ENCODE results near the gene MMS19.
"Not testable (repeated sequence)": the region's sequence is repeated elsewhere in the genome, so short reads cannot be mapped to it uniquely, and the experiment has no call there.

Gene MMS19

GRCh38 chr10:97499561-97500296 is 1.5 kb upstream of the MMS19 start:
- no peak for DNase-seq (ENCODE audit: low read depth)

DNA sequence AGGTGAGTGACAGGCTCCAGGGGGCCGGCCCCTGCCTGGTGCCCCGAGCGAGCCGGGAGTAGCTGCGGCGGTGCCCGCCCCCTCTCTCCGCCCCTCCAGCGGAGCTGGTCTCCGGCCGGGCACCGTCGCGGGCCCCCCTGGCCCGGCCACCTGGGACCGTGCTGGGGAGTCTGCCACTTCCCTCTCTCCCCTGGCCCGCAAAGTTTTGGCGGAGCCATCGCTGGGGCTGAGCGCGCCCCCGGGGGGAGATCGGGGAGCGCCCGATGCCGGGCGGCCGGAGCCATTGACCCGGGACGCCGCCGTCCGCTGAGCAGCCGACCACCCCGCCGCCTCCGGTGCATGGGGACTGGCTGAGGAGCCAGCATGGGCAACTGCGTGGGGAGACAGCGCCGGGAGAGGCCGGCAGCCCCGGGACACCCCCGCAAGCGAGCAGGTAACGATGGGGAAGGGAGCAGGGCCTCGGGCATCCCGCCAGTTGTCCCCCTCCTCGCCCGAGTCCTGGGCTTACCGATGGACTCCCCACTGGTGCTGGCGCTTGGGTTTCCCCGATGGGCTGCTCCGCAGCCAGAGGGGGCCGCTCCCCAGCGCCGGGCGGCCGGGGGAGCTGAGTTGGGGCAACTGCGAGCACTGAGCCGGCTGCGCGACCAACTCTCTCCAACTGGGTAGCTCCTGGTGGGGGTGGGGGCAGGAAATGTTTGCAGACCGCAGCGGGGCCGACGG is 779 bp upstream of the MMS19 start, which contains the start of gene UBTD1:
TSS of gene UBTD1 (plus strand) at position 84 of the 720 bp plus-strand sequence. CDS start at position 364, 280 bp downstream.
- no peak for DNase-seq (ENCODE audit: low read depth)

- peak; percentile 60 for DNase-seq (ENCODE audit: low read depth)
Observed at GRCh38 chr10:97497572-97498075, 598 bp downstream of the MMS19 start.

DNA sequence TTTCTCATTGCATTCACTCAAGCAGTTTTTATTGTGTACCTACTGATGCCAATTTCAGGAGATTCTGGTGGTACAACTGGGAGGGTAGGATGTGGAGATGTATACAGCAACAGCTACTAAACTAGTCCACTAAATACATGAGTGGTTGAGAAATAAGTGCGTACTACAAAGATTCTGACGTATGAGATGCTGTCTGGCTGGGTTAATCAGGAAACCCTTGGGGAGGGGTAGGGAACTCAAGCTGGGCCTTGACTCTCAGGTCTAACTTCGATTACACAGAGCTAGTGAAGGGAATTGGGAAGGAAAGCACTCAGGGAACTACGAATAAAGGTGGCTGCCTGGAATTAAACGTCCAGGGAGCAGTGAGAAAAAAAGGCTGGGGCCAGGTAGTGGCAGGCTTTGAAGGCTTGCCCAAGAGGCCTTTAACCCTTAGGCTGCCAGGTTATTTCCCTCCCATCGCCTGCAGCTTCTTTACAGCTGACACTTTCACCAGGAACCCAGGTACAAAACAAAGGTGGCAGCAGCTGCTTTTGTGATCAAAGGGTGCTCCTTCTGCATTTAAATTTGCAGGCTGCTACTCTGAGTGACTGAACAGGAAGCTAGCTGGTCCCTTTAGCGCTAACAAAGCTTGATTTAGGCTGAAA is 3.2 kb downstream of the MMS19 start:
- no peak for DNase-seq (ENCODE audit: low read depth)

- no peak for DNase-seq (ENCODE audit: low read depth)
Observed at GRCh38 chr10:97494151-97494550, 4.1 kb downstream of the MMS19 start.

- DNase-seq (ENCODE audit: low read depth): no peak
Observed at GRCh38 chr10:97490592-97490991, 7.6 kb downstream of the MMS19 start.

- no peak for DNase-seq (ENCODE audit: low read depth)
Observed at GRCh38 chr10:97485647-97486281, 12.5 kb downstream of the MMS19 start.

DNA sequence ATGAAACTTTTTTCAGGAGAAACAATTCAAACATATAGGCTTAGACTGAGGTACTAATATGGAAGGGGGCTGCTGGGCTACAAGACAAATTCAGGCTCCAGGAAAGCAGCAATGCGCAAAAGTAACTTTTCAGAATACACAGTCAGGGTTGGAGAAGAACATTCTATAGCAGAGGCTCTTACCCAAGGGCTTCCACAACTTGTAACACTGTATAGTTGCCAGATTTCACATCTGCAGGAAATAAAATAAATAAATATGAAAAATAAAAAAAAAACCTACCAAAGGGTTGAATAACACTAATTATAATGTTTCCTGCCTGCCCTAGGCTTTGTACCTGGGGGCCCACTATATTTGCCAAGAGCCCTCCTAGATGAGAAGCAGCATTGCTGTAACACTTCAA is 14.3 kb downstream of the MMS19 start:
- DNase-seq (ENCODE audit: low read depth): no peak

GRCh38 chr10:97483506-97483905 is 14.7 kb downstream of the MMS19 start:
- no peak for DNase-seq (ENCODE audit: low read depth)

GRCh38 chr10:97482381-97482780 is 15.8 kb downstream of the MMS19 start:
- DNase-seq (ENCODE audit: low read depth): no peak

- DNase-seq (ENCODE audit: low read depth): no peak
Observed at GRCh38 chr10:97481071-97481470, 17.2 kb downstream of the MMS19 start.

DNA sequence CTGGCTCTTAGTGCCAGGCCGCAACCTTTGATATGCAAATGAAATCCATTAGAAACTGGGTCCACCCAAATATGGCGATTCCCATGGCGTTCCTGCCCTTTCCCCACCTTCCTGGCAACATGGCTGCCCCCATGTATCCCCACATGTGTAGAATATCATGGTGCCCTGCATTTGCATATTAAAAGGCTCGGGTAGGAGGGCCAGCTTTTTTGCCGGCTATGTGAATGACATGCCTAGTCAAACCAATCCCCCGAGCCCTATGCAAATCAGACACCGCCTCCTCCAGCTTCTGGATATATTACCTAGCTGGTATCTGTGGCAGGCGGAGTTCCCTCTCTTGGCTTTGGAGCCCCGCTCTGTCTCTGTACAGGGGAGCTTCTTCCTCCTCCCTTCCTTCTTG is 18.3 kb downstream of the MMS19 start:
- no peak for DNase-seq (ENCODE audit: low read depth)

- not testable (repeated sequence) for DNase-seq (ENCODE audit: low read depth)
Observed at GRCh38 chr10:97479410-97479809, 18.8 kb downstream of the MMS19 start.

DNA sequence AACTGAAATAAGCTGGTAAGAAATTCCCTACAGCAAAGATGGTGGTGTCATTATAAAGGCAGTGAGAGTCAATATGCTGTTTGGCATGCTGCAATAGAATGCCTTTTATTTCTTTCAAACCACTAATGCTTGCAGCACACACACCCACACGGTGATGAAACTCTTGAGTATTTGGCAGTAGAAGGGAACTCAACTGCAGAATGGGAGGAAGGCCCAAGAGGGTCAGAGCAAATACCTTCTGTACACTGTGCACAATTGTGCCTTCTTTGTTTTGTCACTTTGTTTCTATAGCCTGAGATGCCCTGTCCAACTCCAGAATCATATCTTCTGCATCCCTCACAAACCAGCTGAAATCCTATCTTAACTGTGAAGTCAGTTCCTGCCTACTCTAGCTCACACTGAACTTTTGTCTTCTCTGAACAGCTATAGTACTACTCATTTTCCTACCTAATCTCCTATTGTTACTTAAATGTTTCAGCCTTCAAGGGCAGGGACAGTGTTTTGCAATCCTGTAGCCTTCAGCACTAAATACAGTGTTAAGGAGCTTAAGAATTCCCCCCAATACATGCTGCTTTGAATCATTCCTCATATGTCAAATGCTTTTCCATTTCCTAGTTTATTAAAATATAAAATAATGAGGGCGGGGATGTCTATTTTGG is 22.2 kb downstream of the MMS19 start:
- no peak for DNase-seq (ENCODE audit: low read depth)

DNA sequence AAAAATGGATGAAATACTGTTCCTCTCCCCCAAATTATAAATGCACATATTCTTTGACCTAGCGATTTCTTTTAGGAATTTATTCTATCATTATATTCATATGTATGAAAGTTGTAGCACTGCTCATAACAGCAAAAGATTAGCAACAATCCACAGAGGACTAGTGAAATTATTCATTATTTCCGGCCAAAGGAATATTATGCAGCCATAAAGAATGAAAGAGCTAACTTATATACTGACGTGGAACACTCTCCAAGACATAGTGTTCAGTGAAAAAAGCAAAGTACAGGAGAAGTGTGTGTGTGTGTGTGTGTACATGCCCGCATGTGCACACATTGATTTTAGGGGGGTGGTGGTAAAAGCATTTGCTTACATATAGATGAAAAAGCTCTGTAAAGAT is 23.3 kb downstream of the MMS19 start:
- no peak for DNase-seq (ENCODE audit: low read depth)

GRCh38 chr10:97468781-97469180 is 29.4 kb downstream of the MMS19 start:
- not testable (repeated sequence) for DNase-seq (ENCODE audit: low read depth)

- no peak for DNase-seq (ENCODE audit: low read depth)
Observed at GRCh38 chr10:97468162-97468561, 30.1 kb downstream of the MMS19 start.

- DNase-seq (ENCODE audit: low read depth): no peak
Observed at GRCh38 chr10:97466755-97467154, 31.5 kb downstream of the MMS19 start.

GRCh38 chr10:97465982-97466381 is 32.2 kb downstream of the MMS19 start:
- no peak for DNase-seq (ENCODE audit: low read depth)

DNA sequence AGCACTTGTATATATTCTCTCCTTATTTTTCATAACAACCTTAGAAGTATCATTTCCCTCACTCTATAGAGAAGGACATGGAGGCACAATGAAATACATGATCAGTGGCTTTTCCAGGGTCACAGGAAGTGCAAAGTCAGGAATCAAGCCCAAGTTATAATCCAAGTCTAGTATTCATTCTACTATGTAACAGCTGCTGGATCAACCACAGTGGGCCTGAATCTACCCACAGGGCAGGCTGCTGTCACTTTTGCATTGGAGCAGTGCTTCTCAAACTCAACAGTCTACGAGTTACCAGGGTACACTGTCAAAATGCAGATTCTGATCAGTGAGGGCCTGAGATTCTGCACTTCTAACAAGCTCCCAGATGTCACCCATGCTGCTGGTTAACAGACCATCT is 34.0 kb downstream of the MMS19 start:
- no peak for DNase-seq (ENCODE audit: low read depth)

DNA sequence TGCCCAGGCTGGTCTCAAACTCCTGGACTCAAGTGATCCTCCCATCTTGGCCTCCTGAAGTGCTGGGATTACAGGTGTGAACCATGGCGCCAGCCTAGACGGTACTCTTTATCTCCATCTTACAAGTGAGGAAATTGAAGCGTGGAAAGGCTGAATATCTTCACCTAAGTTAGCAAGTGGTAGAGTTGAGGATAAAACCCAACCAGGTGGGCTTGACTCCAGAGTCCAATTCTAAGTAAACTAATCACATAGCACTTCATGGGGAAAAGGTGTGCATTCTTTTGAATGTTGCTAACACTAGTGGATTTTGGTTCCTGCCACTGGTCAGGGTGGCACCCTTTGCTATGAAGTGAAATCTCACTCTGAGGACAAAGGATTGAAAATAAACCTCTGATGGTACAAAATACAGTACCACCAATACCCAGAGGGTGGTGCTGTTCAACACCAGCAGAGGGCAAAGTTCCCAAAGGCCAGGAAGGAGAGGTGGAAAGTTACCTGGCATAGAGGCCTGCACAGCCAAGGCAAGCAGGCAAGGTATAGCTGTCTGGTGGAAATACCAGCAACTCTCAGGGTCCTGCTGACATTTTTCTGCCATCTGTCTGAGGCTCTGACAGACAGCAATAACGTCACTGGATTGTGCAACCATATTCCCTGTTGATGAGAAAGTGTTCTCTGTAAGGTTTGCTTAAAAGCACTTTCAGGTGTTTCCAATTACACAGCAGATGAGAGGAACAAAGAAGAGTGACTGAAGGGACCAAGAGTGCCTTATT is 34.7 kb downstream of the MMS19 start:
- no peak for DNase-seq (ENCODE audit: low read depth)
